CD4-positive, alpha-beta T cell treated with Interleukin-2 at 100 ng/mL for 4 hours (primary cell): ENCODE data around the gene KLHDC10.
"Not testable (repeated sequence)": the region's sequence is repeated elsewhere in the genome, so short reads cannot be mapped to it uniquely, and the experiment has no call there.

Experiments
- DNase-seq: peaks from one replicate; pipeline ENCODE4 v3.0.0-alpha.2; 2020; ENCODE audit warnings: low spot score

Gene KLHDC10, protein sequence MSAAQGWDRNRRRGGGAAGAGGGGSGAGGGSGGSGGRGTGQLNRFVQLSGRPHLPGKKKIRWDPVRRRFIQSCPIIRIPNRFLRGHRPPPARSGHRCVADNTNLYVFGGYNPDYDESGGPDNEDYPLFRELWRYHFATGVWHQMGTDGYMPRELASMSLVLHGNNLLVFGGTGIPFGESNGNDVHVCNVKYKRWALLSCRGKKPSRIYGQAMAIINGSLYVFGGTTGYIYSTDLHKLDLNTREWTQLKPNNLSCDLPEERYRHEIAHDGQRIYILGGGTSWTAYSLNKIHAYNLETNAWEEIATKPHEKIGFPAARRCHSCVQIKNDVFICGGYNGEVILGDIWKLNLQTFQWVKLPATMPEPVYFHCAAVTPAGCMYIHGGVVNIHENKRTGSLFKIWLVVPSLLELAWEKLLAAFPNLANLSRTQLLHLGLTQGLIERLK

DNA sequence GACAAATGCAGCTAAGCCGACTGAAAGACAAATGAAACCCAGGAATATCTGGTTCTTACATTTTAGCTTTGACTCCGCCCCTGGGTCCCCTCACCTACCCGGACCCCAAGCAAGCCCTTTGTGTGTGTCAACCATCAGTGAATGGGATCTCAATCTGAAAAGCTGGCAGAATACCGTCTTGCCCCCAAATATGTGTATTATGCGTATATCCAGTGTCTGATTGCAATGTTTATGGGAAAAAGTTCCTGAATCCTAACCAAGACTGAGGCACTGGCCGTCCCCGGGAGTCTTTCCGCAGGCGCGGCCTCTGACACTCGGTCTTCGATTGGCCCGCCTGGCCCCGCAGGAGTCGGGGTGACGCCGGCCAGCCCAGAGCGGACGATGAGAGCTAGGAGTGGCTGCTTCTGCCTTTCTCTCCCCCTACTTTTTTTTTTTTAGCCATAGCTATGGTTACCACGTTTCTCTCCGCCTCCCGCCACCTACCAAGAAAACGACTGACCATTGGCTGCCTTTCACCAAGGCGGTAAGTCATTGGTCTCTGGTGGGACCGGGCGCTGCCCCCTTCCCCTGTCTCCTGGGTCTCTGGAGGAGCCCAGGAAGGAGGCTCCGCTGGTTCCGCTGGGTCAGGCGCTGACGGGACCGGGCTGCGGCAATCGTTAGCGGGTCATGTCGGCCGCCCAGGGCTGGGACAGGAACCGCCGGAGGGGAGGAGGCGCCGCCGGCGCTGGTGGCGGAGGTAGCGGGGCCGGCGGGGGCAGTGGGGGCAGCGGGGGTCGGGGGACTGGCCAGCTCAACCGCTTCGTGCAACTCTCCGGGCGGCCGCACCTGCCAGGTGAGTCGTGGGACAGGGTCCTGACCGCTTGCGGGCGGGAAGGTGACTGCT is at the start of gene KLHDC10:
Gene KLHDC10, plus strand, starts transcription at position 557 of the 883 bp plus-strand sequence. Its CDS starts 110 bp downstream, at position 667.
- peak; percentile 97 for DNase-seq

DNA sequence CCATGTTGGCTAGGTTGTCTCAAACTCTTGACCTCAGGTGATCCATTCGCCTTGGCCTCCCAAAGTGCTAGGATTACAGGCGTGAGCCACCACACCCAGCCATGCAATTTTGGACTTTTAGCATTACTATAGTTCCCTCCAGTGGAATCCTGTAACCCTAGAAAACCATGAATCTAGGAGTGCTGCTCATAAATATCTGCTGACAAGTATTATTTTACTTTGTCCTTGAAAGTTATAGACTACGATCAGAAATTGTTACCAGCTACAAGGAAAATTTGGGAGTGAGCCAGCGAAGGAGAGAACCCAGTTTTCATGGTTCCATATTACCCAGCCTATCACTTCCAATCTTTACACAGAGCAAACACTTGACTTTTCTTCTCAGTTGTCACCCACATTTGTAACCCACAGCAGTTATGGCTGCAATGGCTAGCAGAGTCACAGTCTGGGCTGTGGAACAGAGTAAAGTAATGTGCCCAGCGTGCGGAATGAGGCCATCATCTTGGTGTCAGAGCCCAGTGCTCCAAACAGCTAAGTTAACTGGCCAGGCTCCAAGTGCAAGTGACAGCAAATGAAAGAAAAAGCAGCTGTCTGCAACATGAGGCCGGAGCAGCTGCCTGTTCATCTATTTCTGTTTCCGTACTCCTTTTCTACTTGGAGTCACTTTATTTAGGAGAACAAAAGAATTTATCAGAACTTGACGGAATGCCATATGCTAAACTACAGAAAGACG is 49.1 kb upstream of the KLHDC10 start:
- DNase-seq: no peak

DNA sequence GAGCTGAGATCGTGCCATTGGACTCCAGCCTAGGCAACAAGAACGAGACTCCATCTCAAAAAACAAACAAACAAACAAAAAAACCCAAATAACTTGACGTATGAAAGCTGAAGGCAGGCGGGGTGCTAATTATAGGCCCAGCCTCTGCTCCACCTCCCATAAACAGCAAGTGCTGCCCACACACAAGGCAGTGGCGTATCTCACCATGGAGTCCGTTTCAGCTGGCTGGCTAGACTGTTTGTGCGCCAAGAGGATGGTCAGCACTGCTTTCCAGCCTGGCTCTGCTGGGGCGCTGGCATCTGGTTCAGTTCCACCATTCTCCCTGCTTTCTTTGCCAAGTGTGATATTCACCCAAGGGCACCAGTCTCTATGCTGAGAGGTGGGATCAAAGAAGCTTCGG is 48.2 kb upstream of the KLHDC10 start:
- no peak for DNase-seq

DNA sequence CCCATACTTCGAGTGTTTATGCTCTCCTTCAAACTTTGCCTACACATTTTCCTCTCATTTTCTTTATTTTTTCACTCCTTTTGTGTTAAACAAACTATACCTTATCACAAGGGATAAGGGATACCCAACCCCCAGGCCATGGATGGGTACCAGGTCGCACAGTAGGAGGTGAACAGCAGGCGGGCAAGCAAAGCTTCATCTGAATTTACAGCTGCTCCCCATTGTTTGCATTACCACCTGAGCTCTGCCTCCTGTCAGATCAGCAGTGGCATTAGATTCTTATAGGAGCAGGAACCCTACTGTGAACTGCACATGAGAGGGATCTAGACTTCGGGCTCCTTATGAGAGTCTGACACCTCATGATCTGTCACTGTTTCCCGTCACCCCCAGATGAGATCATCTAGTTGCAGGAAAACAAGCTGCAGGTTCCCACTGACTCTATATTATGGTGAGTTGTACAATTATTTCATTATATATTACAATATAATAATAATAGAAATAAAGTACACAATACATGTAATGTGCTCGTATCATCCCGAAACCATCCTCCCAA is 47.6 kb upstream of the KLHDC10 start:
- DNase-seq: no peak

DNA sequence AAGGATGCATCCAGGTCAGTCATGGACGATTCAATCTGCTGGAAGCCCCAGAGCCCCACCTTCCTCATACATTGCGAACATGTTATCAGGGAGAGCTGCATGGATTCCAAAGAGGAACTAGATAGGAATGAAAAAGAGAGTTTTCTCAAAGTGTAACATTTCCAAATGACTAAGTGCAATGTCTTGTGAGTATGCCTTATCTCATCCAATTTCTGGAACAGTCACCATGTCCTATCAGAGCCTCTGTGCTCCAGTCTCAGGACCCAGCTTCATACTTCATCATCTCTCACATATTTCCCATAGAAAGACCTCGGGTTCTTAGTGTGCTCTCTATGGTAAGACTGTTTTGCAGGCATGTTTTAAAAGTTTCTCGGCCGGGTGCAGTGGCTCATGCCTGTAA is 45.9 kb upstream of the KLHDC10 start:
- DNase-seq: no peak

DNA sequence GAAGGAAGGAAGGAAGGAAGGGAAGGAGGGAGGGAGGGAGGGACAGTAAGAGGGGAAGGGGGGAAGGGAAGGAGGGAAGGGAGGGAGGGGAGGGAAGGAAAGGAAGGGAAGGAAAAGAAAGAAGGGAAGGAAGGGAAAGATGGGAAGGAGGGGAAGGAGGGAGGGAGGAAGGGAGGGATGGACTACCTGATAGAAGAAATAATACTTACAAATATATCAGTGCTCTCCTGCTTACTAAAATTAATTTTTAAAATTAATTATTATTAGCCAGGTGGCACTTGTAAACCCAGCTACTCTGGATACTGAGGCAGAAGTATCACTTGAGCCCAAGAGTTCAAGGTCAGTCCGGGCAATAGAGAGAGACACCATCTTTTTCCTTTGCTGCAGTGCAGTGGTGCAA is 37.6 kb upstream of the KLHDC10 start:
- no peak for DNase-seq

DNA sequence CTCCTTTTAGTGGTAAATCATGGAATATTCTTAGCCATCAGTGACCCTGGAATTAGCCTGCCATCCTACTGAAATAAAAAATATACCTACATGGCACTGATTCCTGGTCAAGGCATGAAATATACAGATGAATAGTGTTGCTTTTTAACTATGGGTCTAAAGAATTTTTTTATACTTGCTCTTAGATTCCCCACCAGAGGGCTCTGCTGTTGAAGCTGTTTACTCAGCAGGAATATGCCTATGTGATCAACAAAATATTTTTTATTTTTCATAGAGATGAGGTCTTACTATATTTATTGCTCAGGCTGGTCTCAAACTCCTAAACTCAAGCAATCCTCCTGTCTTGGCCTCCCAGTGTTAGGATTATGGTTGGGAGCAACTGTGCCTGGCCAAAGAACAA is 32.6 kb upstream of the KLHDC10 start:
- no peak for DNase-seq

DNA sequence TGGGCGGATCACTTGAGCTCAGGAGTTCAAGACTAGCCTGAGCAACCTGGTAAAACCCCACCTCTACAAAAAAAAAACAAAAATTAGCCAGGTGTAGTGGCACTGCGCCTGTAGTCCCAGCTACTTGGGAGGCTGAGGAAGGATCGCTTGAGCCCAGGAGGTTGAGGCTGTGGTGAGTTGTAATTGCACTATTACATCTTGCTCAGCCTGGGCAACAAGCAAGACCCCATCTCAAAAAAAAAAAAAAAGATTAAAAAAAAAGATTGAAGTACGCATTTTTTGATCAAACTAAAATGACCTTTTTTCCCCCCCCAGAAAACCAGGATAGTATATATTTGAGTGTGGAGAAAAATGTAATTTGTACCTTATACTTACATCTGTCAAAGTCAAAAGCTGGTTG is 29.8 kb upstream of the KLHDC10 start:
- no peak for DNase-seq

DNA sequence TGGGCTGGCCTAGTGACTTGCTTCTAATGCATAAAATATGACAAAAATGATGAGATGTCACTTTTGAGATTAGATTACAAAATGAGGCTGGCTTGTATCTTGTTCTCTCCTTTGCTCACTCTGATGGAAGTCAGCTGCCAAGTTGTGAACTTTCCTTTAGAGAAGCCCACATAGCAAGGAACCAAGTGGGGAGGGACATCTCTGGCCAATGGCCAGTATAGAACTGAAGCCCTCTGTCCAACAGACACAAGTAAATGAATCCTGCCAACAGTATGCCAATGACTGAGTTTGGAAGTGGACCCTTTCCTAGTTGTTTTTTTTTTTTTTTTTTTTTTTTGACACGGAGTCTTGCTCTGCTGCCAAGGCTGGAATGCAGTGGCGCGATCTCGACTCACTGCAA is 22.5 kb upstream of the KLHDC10 start:
- DNase-seq: no peak

DNA sequence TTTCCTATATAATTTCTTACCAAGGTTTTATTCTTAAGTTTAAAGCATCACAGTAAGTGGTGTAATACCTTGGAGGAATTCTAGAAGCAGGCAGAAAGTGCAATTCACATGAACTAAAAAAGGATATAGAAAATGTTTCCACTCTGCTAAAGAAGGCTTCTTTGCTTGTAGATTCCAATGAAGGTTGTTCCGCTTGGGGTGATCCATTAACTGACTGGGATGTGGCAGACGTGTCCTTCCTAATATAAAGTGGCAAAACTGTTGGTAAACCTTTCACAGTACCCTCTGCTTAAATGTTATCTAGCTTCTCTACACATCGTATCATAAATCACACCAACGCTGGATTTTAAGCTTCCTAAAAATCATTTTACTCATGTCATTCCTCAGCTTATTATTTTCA is 21.4 kb upstream of the KLHDC10 start:
- DNase-seq: no peak

DNA sequence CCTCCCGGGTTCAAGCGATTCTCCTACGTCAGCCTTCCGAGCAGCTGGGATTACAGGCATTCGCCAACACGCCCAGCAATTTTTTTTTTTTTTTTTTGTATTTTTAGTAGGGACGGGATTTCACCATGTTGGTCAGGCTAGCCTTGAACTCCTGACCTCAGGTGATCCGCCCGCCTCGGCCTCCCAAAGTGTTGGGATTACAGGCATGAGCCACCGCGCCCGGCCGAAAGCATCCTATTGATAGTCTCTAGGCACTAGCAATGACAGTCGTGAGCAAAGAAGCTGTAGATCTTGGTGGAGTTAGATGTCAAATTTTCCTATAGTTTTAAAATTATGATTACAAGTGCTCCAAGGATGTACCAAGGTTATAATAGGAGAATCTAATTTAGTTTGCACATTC is 18.1 kb upstream of the KLHDC10 start:
- DNase-seq: not testable (repeated sequence)

DNA sequence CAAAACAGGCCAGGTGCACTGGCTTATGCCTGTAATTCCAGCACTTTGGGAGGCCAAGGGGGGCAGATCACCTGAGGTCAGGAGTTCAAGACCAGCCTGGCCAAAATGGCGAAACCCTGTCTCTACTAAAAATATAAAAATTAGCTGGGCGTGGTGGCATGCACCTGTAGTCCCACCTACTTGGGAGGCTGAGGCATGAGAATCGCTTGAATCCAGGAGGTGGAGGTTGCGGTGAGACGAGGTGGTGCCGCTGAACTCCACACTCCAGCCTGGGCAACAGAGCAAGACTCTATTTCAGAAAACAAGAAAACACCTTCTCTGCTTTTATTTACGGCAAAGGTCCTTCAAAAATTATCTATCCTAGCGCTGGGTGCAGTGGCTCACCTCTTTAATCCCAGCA is 15.1 kb upstream of the KLHDC10 start:
- DNase-seq: not testable (repeated sequence)

DNA sequence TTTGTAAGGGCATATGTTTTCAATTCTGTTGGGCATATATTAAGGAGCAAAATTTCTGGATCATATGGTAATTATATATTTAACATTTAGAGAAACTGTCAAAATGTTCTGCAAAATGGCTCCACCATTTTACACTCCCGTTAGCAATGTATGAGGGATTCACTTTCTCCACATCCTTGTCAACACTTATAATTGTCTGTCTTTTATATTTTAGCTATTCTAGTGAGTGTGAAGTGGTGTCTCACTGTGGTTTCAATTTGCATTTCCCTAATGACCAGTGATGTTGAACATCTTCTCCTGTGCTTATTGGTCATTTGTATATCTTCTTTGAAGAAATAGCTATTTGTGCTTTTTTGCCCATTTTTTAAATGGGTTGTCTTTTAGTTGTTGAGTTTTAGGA is 8.1 kb upstream of the KLHDC10 start:
- no peak for DNase-seq

DNA sequence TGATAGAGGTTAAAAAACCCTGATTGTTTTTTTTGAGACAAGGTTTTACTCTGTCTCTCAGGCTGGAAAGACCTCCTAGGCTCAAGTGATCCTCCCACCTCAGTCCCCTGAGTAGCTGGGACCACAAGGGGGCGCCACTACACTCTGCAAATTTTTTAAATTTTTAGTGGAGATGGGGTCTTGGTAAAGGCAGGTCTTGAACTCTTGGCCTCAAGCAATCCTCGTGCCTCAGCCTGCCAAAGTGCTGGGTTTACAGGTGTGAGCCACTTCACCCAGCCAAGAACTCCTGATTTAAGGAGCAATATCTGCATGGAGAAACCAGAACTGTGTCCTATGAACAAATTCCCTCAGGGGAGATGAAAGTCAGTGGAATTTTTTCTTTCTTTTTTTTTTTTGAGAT is 7.3 kb upstream of the KLHDC10 start:
- DNase-seq: peak; percentile 67

DNA sequence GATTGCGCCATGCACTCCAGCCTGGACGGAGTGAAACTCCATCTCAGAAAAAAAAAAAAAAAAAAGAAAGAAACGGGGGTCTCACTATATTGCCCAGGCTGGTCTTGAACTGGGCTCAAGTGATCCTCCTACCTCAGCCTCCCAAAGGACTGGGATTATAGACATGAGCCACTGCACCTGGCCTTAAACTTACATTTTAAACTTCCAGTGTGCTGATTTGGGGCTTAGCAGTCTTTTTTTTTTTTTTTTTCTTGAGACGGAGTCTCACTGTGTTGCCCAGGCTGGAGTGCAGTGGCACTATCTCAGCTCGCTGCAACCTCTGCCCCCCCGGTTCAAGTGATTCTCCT is 5.8 kb upstream of the KLHDC10 start:
- not testable (repeated sequence) for DNase-seq

DNA sequence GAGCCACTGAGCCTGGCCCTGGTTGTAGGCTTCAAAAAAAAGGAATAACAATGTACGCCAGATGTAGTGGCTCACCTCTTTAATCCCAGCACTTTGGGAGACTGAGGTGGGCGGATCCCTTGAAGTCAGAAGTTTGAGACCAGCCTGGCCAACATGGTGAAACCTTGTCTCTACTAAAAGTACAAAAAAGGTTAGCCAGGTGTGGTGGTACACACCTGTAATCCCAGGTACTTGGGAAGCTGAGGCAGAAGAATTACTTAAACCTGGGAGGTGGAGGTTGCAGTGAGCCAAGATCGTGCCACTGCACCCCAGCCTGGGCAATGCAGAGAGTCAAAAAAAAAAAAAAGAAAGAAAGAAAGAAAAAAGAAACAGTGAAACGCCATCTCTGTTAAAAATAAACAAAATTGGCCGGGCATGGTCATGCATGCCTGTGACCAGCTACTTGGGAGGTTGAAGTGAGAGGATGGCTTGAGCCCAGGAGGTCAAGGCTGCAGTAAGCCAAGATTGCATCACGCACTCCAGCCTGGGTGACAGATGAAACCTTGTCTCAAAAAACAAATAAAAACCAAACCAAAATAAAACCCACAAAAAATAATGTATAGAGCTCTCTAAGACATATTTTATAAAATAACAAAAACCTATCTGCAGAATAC is 4.7 kb upstream of the KLHDC10 start:
- no peak for DNase-seq

DNA sequence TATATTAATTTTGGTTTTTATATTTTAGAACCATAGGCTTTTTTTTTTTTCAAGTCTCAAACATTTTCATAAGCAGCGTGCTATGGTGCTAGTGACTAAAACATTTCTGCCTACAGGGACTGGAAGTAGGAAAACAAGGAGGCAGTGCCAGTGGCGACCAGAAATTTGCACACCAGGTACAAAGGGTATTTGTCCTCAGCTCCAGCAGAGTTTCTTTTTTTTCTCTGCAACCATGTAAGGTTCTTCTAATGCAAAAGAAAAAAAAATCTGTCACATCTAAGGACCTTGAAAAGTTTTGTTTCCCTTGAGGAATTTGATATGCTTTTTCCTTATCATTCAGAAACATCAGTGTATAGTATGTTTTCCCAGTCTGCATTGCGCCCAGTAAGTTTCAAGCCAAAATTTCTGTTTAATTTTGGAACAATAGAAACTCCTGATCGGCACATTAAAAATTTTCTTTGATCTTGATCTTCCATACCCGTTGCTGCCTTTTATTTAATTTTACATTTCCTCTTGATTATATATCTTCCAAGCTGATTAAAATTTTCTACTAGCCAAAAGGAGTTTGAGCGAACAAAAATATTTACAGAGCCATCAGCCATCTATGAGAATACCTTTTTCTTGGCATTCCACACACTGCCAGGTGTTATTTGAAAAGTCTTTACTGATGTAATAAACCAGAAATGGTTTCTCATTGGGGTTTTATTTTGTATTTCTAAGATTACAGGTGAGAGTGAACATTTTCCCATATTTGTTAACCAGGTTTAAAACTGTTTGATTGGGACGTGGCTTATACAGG is 956 bp upstream of the KLHDC10 start:
- no peak for DNase-seq

DNA sequence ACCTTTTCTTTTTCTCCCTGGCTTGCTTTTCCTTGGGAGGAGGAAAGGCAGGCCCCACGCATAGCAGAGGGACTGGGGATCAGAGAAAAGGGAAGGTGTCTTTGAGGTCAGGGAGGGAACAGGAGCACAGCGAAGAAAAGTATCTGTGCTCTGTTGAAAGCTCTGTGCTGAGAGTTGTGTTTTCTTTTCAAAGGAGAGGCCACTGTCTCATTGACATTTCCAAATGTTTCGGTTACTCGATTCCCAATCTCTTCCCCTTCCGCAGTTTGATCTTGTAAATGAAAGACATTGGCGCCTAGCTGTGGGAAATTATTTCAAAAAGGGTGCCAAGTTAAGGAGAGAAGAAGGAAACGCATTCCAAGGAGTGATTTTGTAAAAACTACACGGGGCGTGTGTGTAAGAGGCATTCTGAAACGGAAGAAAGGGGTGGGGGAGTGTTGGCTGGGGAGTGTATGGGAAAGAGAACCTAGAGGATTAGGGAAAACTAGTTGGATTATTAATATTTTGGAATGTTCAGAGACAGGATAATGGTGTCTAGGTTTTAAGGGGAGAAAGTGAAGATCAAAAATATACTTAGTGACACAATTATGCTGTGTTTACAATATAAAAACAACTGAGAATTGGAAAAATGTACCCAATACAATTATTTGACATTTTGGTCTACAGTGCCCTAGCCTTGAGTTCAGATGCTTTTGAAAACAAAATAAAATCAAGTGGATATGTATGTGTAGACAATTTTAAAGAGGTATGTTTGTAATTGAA is 708 bp downstream of the KLHDC10 start:
- no peak for DNase-seq

DNA sequence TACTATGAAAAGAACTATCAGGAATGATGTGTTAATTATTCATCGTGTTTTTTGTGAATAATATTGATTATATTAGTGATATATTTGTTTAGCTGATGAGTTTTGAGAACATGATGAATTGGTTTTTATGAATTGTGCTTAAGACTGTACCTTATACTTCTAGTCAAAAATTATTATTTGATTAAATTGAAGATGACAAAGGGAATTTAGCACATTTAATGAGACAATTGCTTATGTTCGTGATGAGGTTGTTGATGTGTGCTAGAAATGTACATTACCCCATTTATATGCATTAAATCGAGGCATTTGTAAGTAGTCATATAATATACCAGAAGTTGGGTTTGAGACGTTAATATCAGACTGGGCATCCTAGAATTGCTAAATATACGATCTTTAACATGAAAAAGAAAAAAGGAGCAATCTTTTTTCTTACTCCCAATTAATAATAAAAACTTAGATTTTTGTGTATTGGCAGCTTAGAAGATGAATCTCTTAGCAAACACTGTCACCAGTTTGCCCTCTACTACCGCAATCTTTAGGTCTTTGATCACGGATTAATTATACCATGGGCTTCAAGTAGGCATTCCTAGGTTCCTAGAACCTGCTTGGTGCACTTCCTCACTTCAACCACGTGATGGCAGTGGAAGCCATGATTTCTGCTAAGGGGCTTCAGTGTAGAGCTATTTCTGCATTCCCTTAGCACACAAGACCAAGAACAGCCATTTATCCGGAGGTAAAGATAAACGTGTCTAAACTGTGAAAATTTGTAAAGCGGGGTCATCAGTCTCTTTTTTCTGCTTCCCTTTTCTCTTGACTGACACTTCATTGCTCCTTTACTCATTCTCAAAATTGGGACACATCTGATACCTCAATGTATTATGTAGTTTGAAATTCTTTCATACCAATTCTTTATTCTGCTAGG is 1.6 kb downstream of the KLHDC10 start:
- peak; percentile 80 for DNase-seq
